Choroid plexus epithelial cell (primary cell): ENCODE measurements around the gene MADD.

Experiments used
- DNase-seq: peaks from one replicate; pipeline ENCODE4 v3.0.0-alpha.2; 2010; ENCODE audit warnings: low read depth
- H3K4me3 ChIP-seq: 2 replicates; pipeline ENCODE4 v1.5.1; 2011; ENCODE audit warnings: low read depth, mild to moderate bottlenecking, control low read depth, low read length, moderate library complexity
- CTCF ChIP-seq: conservative IDR thresholded peaks from 2 replicates; pipeline ENCODE4 v1.5.1; 2011; ENCODE audit warnings: low read depth, mild to moderate bottlenecking, control low read depth, inconsistent platforms, low read length, moderate library complexity

The MADD gene

GRCh38 chr11:47340010-47340409 is 70.1 kb downstream of the MADD start:
- no peak overlapping the region for H3K4me3 ChIP-seq
- DNase-seq = no peak
- TF ChIP-seq CTCF = no peak

GRCh38 chr11:47340980-47341775 is 71.2 kb downstream of the MADD start:
- no peak for DNase-seq
- no peak overlapping the region for H3K4me3 ChIP-seq
- no peak for TF ChIP-seq CTCF

- H3K4me3 ChIP-seq = no peak overlapping the region
- TF ChIP-seq CTCF = no peak
- no peak for DNase-seq
Measured at GRCh38 chr11:47342036-47342803, 72.3 kb downstream of the MADD start.

- H3K4me3 ChIP-seq = no peak overlapping the region
- DNase-seq = no peak
- TF ChIP-seq CTCF = no peak
Measured at GRCh38 chr11:47342854-47343253, 72.9 kb downstream of the MADD start.

GRCh38 chr11:47345890-47346563 is 76.1 kb downstream of the MADD start:
- no peak for TF ChIP-seq CTCF
- H3K4me3 ChIP-seq = no peak overlapping the region
- DNase-seq = no peak

GRCh38 chr11:47347137-47347536 is 77.2 kb downstream of the MADD start:
- no peak overlapping the region for H3K4me3 ChIP-seq
- TF ChIP-seq CTCF = no peak
- DNase-seq = no peak
